HEK293 (cell line): ENCODE measurements around the gene FKBP4.

Source experiments
- ATF2 ChIP-seq: fragments of 450-650 bp; formaldehyde crosslinking; IDR thresholded peaks from 2 replicates; pipeline ENCODE4 v1.5.1; 2016; ENCODE audit warnings: missing biosample characterization, missing genetic modification characterization, low read depth
- EGR2 ChIP-seq: fragments of 450-650 bp; formaldehyde crosslinking; IDR thresholded peaks from 2 replicates; pipeline ENCODE4 v1.5.1; 2016; ENCODE audit warnings: low read depth, missing biosample characterization, missing genetic modification characterization
- FEZF1 ChIP-seq: fragments of 450-650 bp; formaldehyde crosslinking; IDR thresholded peaks from 2 replicates; pipeline ENCODE4 v1.5.1; 2016; ENCODE audit warnings: missing biosample characterization, missing genetic modification characterization
- IKZF3 ChIP-seq: fragments of 450-650 bp; IDR thresholded peaks from 2 replicates; pipeline ENCODE4 v1.5.0; 2018; ENCODE audit warnings: missing biosample characterization, mild to moderate bottlenecking, missing genetic modification characterization, moderate library complexity
- KLF1 ChIP-seq: fragments of 450-650 bp; formaldehyde crosslinking; IDR thresholded peaks from 2 replicates; pipeline ENCODE4 v1.5.1; 2016; ENCODE audit warnings: missing biosample characterization, missing genetic modification characterization
- KLF16 ChIP-seq: fragments of 450-650 bp; formaldehyde crosslinking; IDR thresholded peaks from 2 replicates; pipeline ENCODE4 v1.5.1; 2017; ENCODE audit warnings: missing biosample characterization, missing genetic modification characterization
- KLF8 ChIP-seq: fragments of 450-650 bp; formaldehyde crosslinking; IDR thresholded peaks from 2 replicates; pipeline ENCODE4 v1.5.1; 2016; ENCODE audit warnings: missing biosample characterization, missing genetic modification characterization
- KLF9 ChIP-seq: fragments of 450-650 bp; formaldehyde crosslinking; IDR thresholded peaks from 2 replicates; pipeline ENCODE4 v1.5.1; 2016; ENCODE audit warnings: missing biosample characterization, missing genetic modification characterization, low read depth
- PBX3 ChIP-seq: sonication (generic); formaldehyde crosslinking; IDR thresholded peaks from 2 replicates; pipeline ENCODE4 v1.8.1; 2022; ENCODE audit warnings: mild to moderate bottlenecking, moderate library complexity, missing genetic modification reagents
- SCRT2 ChIP-seq: fragments of 450-650 bp; formaldehyde crosslinking; IDR thresholded peaks from 2 replicates; pipeline ENCODE4 v1.5.1; 2016; ENCODE audit warnings: missing biosample characterization, missing genetic modification characterization
- SP3 ChIP-seq: fragments of 450-650 bp; formaldehyde crosslinking; IDR thresholded peaks from 2 replicates; pipeline ENCODE4 v1.5.1; 2016; ENCODE audit warnings: missing biosample characterization, missing genetic modification characterization
- SP7 ChIP-seq: fragments of 450-650 bp; formaldehyde crosslinking; IDR thresholded peaks from 2 replicates; pipeline ENCODE4 v1.5.1; 2016; ENCODE audit warnings: missing biosample characterization, missing genetic modification characterization
- ZBTB17 ChIP-seq: fragments of 450-650 bp; formaldehyde crosslinking; IDR thresholded peaks from 2 replicates; pipeline ENCODE4 v1.5.1; 2016; ENCODE audit warnings: missing biosample characterization, missing genetic modification characterization
- ZBTB20 ChIP-seq: fragments of 450-650 bp; formaldehyde crosslinking; IDR thresholded peaks from 2 replicates; pipeline ENCODE4 v1.5.1; 2016; ENCODE audit warnings: missing biosample characterization, missing genetic modification characterization
- ZBTB26 ChIP-seq: fragments of 450-650 bp; formaldehyde crosslinking; optimal IDR thresholded peaks from 2 replicates; pipeline ENCODE3; 2016; ENCODE audit warnings: missing biosample characterization, mild to moderate bottlenecking, missing genetic modification characterization
- ZBTB48 ChIP-seq: fragments of 450-650 bp; formaldehyde crosslinking; IDR thresholded peaks from 2 replicates; pipeline ENCODE4 v1.5.1; 2016; ENCODE audit warnings: missing biosample characterization, missing genetic modification characterization
- ZNF10 ChIP-seq: fragments of 450-650 bp; formaldehyde crosslinking; IDR thresholded peaks from 2 replicates; pipeline ENCODE4 v1.5.1; 2017; ENCODE audit warnings: missing biosample characterization, missing genetic modification characterization
- ZNF112 ChIP-seq: fragments of 450-650 bp; formaldehyde crosslinking; IDR thresholded peaks from 2 replicates; pipeline ENCODE4 v1.5.0; 2017; ENCODE audit warnings: missing biosample characterization, missing genetic modification characterization
- ZNF138 ChIP-seq: fragments of 450-650 bp; formaldehyde crosslinking; IDR thresholded peaks from 2 replicates; pipeline ENCODE4 v1.5.1; 2016; ENCODE audit warnings: missing biosample characterization, missing genetic modification characterization, borderline replicate concordance
- ZNF18 ChIP-seq: fragments of 450-650 bp; formaldehyde crosslinking; IDR thresholded peaks from 2 replicates; pipeline ENCODE4 v1.5.1; 2016; ENCODE audit warnings: missing biosample characterization, missing genetic modification characterization
- ZNF19 ChIP-seq: fragments of 450-650 bp; formaldehyde crosslinking; IDR thresholded peaks from 2 replicates; pipeline ENCODE4; 2016; ENCODE audit warnings: missing biosample characterization, missing genetic modification characterization, low read depth
- ZNF2 ChIP-seq: fragments of 450-650 bp; formaldehyde crosslinking; IDR thresholded peaks from 2 replicates; pipeline ENCODE4 v1.5.1; 2016; ENCODE audit warnings: missing biosample characterization, missing genetic modification characterization
- ZNF221 ChIP-seq: fragments of 450-650 bp; formaldehyde crosslinking; IDR thresholded peaks from 2 replicates; pipeline ENCODE4 v1.5.1; 2017; ENCODE audit warnings: missing biosample characterization, missing genetic modification characterization, borderline replicate concordance
- ZNF488 ChIP-seq: fragments of 450-650 bp; formaldehyde crosslinking; IDR thresholded peaks from 2 replicates; pipeline ENCODE4 v1.5.1; 2016; ENCODE audit warnings: missing biosample characterization, missing genetic modification characterization
- ZNF558 ChIP-seq: fragments of 450-650 bp; formaldehyde crosslinking; IDR thresholded peaks from 2 replicates; pipeline ENCODE4 v1.5.1; 2016; ENCODE audit warnings: missing biosample characterization, missing genetic modification characterization
- ZNF596 ChIP-seq: fragments of 450-650 bp; IDR thresholded peaks from 2 replicates; pipeline ENCODE4 v1.5.0; 2018; ENCODE audit warnings: missing biosample characterization, mild to moderate bottlenecking, missing genetic modification characterization, moderate library complexity
- ZNF626 ChIP-seq: fragments of 450-650 bp; sonication (Bioruptor Pico); formaldehyde crosslinking; IDR thresholded peaks from 2 replicates; pipeline ENCODE4 v1.5.1; 2018; ENCODE audit warnings: missing biosample characterization, missing genetic modification characterization, inconsistent platforms
- ZNF658 ChIP-seq: fragments of 450-650 bp; formaldehyde crosslinking; IDR thresholded peaks from 2 replicates; pipeline ENCODE4; 2016; ENCODE audit warnings: missing biosample characterization, missing genetic modification characterization
- ZNF670 ChIP-seq: fragments of 450-650 bp; formaldehyde crosslinking; IDR thresholded peaks from 2 replicates; pipeline ENCODE4 v1.5.1; 2016; ENCODE audit warnings: missing biosample characterization, missing genetic modification characterization, low read depth
- ZNF692 ChIP-seq: fragments of 450-650 bp; formaldehyde crosslinking; IDR thresholded peaks from 2 replicates; pipeline ENCODE4 v1.5.1; 2016; ENCODE audit warnings: missing biosample characterization, missing genetic modification characterization
- ZNF830 ChIP-seq: fragments of 450-650 bp; IDR thresholded peaks from 2 replicates; pipeline ENCODE4 v1.5.0; 2018; ENCODE audit warnings: missing biosample characterization, missing genetic modification characterization, low read depth, mild to moderate bottlenecking, moderate library complexity

Gene FKBP4

GRCh38 chr12:2812290-2813213, 17.8 kb downstream of the FKBP4 start, which contains the start of gene ITFG2 (continued):
- TF ChIP-seq ZNF596 (tag by site-specific recombination) (peak; percentile 29; the same call in 1 of the 2 replicates), ZNF488 (tag by site-specific recombination) (no peak), ZBTB26 (tag by site-specific recombination) (peak; percentile 76), ZNF2 (tag by site-specific recombination) (peak; percentile 99), ZNF658 (tag by site-specific recombination) (no peak), ZNF670 (tag by site-specific recombination) (no peak), ZNF558 (tag by site-specific recombination) (peak; percentile 85; the same call in 1 of the 2 replicates), ZNF626 (tag by site-specific recombination) (no peak), ZBTB17 (tag by site-specific recombination) (peak; percentile 98), IKZF3 (tag by site-specific recombination) (peak; percentile 89), SCRT2 (tag by site-specific recombination) (0 out of 2 replicates have a peak, but pooled peaks have one; percentile 38), FEZF1 (tag by site-specific recombination) (peak; percentile 57), SP7 (tag by site-specific recombination) (peak; percentile 96), ZNF221 (tag by site-specific recombination) (no peak), PBX3 (CRISPR knock-in tag) (peak; percentile 89; the same call in 1 of the 2 replicates), ZNF830 (tag by site-specific recombination) (no peak), ZNF18 (tag by site-specific recombination) (peak; percentile 55; the same call in 1 of the 2 replicates), KLF16 (tag by site-specific recombination) (peak; percentile 95), KLF8 (peak; percentile 94), ZNF112 (tag by site-specific recombination) (no peak), KLF1 (tag by site-specific recombination) (peak; percentile 76), ZNF692 (peak; percentile 88), EGR2 (tag by site-specific recombination) (no peak), ZBTB48 (peak; percentile 98), KLF9 (tag by site-specific recombination) (peak; percentile 66), ZNF10 (tag by site-specific recombination) (peak; percentile 86; the same call in 1 of the 2 replicates), ZNF138 (tag by site-specific recombination) (no peak), ZNF19 (tag by site-specific recombination) (no peak), ATF2 (tag by site-specific recombination) (peak; percentile 98), ZBTB20 (tag by site-specific recombination) (peak; percentile 82; the same call in 1 of the 2 replicates), SP3 (tag by site-specific recombination) (peak; percentile 77; the same call in 1 of the 2 replicates)
